Hepatocyte (in vitro differentiated cells): Measurements from ENCODE around the gene PAXX.

ENCODE experiments used
- CTCF ChIP-seq: fragments of 200-600 bp; sonication (generic); IDR thresholded peaks from 2 replicates; pipeline ENCODE4 v1.5.1; 2016; ENCODE audit warnings: antibody characterized with exemption, mild to moderate bottlenecking; ENCODE audit not compliant: poor library complexity
- EZH2 ChIP-seq: fragments of 200-600 bp; sonication (generic); IDR thresholded peaks from 2 replicates; pipeline ENCODE4 v1.6.1; 2016; ENCODE audit warnings: antibody characterized with exemption, mild to moderate bottlenecking, borderline replicate concordance

DNA sequence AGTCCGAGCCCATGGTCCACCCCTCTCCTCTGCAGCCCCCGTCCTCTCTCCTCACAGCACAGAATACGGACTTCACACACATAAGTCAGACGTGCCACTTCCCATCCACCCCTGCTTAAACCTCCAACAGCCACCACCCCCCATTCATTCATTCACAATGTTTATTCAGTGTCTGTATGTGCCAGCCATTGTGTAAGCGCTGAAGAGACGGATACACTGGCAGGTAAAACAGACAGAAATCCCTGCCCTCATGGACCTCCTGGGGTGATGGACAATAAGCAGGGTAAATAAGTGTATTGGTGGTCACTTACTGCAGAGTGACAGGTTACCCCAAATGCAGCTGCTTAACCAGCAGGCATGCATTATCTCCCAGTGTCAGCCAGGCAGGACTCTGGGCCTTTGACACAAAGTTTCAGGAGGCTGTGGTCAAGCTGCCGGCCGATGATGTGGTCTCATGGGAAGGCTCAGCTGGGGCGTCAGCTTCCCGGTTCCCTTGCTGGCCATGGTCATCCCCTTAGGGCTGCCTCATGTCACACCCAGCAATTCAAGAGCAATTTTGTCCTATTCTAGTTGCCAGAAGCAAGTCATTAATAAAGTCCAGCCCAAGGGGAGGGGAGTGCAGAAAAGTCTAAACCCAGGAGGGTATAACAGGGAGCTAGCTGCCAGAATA lies 1.8 kb upstream of the PAXX start:
- TF ChIP-seq CTCF = no peak
- no peak for TF ChIP-seq EZH2
